RWPE2 (cell line): Measurements from ENCODE around the gene KRT3.

ENCODE experiments used
- ATAC-seq: fragments of 200-7000 bp; cut with Tn5 transposase; 3 replicates; pipeline ENCODE4 v1.9.1; 2021; ENCODE audit warnings: low read depth
- DNase-seq: peaks from one replicate; pipeline ENCODE4 v3.0.0-alpha.2; 2020; ENCODE audit warnings: low spot score
- H3K27ac ChIP-seq: fragments of 450-650 bp; 2 replicates; pipeline ENCODE4 v1.5.1; 2017; ENCODE audit warnings: mild to moderate bottlenecking; ENCODE audit not compliant: poor library complexity, severe bottlenecking
- H3K27me3 ChIP-seq: fragments of 250-450 bp; sonication (Bioruptor Pico); 2 replicates; pipeline ENCODE4 v1.5.1; 2021; ENCODE audit warnings: mild to moderate bottlenecking, moderate library complexity; ENCODE audit not compliant: insufficient read depth, poor library complexity, severe bottlenecking
- H3K36me3 ChIP-seq: fragments of 250-450 bp; sonication (Bioruptor Pico); 2 replicates; pipeline ENCODE4 v1.5.1; 2020; ENCODE audit warnings: low read depth, mild to moderate bottlenecking, moderate library complexity
- H3K4me1 ChIP-seq: fragments of 250-450 bp; sonication (Bioruptor Pico); 2 replicates; pipeline ENCODE4 v1.5.1; 2021; ENCODE audit warnings: mild to moderate bottlenecking, moderate library complexity; ENCODE audit not compliant: insufficient read depth, poor library complexity, severe bottlenecking
- H3K4me3 ChIP-seq: fragments of 250-450 bp; sonication (Bioruptor Pico); 2 replicates; pipeline ENCODE4 v1.5.1; 2021; ENCODE audit warnings: mild to moderate bottlenecking, moderate library complexity; ENCODE audit not compliant: severe bottlenecking
- H3K9me3 ChIP-seq: fragments of 250-450 bp; sonication (Bioruptor Pico); 2 replicates; pipeline ENCODE4 v1.5.1; 2021; ENCODE audit warnings: mild to moderate bottlenecking, moderate library complexity; ENCODE audit not compliant: severe bottlenecking
- TF ChIP-seq, protein P1 (sequence below): fragments of 450-650 bp; IDR thresholded peaks from one replicate; pipeline ENCODE4 v1.5.1; 2017; ENCODE audit warnings: mild to moderate bottlenecking, moderate library complexity; ENCODE audit not compliant: poor library complexity, severe bottlenecking

KRT3 gene

DNA sequence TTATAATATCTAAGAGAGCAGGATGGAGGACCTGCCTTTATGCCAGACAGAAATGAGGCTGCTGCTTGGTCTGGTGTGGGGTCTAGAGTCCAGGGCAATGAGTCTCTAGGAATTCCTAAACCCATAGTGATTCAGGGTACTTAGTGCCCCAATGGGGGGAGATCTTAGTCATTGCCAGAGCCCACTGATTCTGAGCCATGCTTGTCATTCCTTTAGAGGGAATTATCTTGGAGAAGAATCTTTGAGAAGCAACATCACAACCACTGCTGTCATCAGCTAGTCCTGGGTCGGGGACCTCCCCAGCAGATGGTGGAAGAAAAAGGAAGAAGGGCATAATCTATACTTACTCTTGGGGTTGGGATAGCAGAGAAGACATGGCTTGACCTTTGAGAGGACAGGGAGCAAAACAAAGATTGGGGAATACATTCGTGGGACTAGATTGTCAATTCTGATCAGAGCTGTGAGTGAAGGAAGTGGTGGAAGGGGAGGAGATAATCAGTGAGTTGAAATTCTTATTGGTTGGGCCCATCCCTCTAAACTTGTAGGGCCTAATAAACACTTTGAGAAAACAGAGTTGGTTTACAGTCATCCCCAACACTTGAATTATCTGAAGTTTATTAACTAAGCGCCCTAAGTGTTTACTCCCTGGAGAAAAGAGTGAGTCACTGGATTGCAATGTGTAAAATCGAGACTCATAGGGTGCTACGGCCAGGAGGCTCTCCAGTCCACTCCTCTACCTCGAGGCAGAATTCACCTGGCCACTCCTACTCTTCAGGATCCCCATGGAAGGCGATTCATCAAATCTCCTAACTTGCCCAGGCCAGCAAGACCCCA lies 3.0 kb upstream of the KRT3 start:
- TF ChIP-seq, protein P1, sequence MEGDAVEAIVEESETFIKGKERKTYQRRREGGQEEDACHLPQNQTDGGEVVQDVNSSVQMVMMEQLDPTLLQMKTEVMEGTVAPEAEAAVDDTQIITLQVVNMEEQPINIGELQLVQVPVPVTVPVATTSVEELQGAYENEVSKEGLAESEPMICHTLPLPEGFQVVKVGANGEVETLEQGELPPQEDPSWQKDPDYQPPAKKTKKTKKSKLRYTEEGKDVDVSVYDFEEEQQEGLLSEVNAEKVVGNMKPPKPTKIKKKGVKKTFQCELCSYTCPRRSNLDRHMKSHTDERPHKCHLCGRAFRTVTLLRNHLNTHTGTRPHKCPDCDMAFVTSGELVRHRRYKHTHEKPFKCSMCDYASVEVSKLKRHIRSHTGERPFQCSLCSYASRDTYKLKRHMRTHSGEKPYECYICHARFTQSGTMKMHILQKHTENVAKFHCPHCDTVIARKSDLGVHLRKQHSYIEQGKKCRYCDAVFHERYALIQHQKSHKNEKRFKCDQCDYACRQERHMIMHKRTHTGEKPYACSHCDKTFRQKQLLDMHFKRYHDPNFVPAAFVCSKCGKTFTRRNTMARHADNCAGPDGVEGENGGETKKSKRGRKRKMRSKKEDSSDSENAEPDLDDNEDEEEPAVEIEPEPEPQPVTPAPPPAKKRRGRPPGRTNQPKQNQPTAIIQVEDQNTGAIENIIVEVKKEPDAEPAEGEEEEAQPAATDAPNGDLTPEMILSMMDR, result no peak
- H3K27ac ChIP-seq, result peak overlapping the region; percentile 66
- DNase-seq, result no peak

DNA sequence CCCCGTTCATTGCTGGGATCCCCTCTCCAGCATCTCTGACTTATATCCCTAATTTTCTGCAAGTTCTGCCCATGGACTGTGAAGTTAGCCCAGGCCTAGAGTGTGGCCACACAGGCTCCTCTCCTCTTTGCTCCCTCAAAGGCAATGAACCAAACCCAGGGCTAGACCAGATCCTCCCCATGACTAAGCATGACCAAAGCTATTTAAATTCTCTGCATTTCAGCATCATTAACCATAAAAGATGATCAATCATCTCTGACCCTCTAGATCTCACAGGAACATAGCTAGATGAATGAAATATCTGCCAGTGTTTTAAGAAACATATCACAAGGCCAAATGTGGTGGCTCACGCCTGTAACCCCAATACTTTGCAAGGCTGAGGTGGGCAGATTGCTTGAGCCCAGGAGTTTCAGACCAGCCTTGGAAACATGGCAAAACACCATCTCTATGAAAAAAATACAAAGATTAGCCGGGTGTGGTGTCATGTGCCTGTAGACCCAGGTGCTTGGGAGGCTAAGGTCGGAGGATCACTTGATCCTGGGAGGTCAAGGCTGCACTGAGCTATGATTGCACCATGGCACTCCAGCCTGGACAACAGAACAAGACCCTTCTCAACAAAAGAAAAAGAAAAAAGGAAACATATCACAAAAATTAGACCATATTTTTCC lies 2.2 kb upstream of the KRT3 start:
- Histone ChIP-seq H3K9me3 (no peaks in the 10 kb centered on the region), H3K27me3 (no peaks in the 10 kb centered on the region), H3K4me1 (peaks cover 27% of the 10 kb centered on the region), H3K4me3 (no peak overlapping the region), H3K27ac (peak overlapping the region; percentile 66), H3K36me3 (no peaks in the 10 kb centered on the region)
- ATAC-seq, result peak; percentile 66
- TF ChIP-seq, protein P1, result no peak
- DNase-seq, result no peak

More for the DNA sequence above, 3.0 kb upstream of the KRT3 start:
- Histone ChIP-seq H3K27me3 (no peaks in the 10 kb centered on the region), H3K4me1 (peaks cover 27% of the 10 kb centered on the region), H3K9me3 (no peaks in the 10 kb centered on the region), H3K36me3 (no peaks in the 10 kb centered on the region), H3K4me3 (no peak overlapping the region)
- peak; percentile 94 for ATAC-seq

DNA sequence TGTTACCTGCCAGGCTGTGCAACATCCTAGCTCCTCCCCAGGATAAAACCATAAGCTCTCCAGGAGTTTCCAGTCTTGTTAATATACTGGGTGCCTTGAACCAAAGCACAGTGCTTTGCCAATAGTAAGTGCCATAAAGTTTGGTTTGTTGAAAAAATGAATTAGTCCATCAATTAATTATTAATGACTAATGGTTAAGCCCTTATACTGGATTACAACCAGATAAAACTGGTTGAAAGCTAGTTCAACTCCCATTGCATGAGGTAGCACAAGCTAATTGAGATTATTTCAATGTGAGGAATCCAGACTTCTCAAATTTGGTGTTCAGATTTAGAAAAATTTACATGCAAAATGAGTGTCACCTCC lies 1.6 kb upstream of the KRT3 start:
- ATAC-seq, result no peak
- Histone ChIP-seq H3K36me3 (no peaks in the 10 kb centered on the region), H3K4me3 (no peak overlapping the region), H3K9me3 (no peaks in the 10 kb centered on the region), H3K27me3 (no peaks in the 10 kb centered on the region), H3K4me1 (peaks cover 27% of the 10 kb centered on the region), H3K27ac (peak overlapping the region; percentile 66)
- TF ChIP-seq, protein P1, result no peak
- DNase-seq, result no peak

DNA sequence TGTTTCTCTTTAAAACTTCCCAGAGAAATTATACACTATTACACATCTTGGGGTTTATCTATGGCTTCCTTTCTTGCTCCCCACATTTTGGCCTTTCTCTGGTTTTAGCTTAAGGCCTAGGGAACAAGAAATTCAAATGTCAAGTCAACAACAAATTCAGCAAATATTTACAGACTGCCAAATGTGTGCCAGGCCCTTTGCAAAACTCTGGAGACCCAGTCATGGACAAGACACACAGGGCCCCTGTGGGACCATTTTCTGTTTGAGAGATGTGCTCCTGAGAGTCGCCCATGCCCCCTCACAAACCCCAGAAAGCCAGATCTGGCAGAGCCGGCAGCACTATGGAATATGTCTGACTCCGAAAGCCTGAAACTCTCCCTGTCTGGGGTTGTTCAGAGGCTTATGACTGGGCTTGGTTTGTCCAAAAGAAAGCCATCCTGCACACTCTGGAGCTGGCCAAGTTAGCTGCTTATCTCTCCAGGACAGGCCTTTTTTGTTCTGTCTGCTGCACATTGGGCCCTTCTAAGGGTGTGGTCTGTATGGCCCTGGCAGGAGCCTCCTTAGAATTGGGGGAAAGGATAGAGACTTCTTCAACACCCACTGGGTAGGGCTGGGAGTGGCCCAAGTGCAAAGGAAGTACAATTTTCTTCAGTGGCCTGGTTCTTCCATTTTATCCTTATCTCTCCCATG lies 1.1 kb upstream of the KRT3 start:
- TF ChIP-seq, protein P1, result no peak
- H3K27me3 ChIP-seq, result no peaks in the 10 kb centered on the region
- H3K4me3 ChIP-seq, result no peak overlapping the region
- peaks cover 27% of the 10 kb centered on the region for H3K4me1 ChIP-seq
- H3K27ac ChIP-seq, result no peak overlapping the region
- no peak for ATAC-seq
- no peaks in the 10 kb centered on the region for H3K36me3 ChIP-seq
- DNase-seq, result no peak
- H3K9me3 ChIP-seq, result no peaks in the 10 kb centered on the region
